GM23248 (cell line): ENCODE data around the gene ARL1.

Experiments used
- EZH2 ChIP-seq: fragments of 200-600 bp; sonication (generic); IDR thresholded peaks from 2 replicates; pipeline ENCODE4 v1.6.1; 2018; ENCODE audit warnings: antibody characterized with exemption, mild to moderate bottlenecking; ENCODE audit not compliant: insufficient read depth, poor library complexity, severe bottlenecking
- EZH2phosphoT487 ChIP-seq: fragments of 200-600 bp; sonication (generic); IDR thresholded peaks from 2 replicates; pipeline ENCODE4 v1.6.1; 2018; ENCODE audit warnings: antibody characterized with exemption, moderate library complexity, mild to moderate bottlenecking, low read depth; ENCODE audit not compliant: insufficient read depth

DNA sequence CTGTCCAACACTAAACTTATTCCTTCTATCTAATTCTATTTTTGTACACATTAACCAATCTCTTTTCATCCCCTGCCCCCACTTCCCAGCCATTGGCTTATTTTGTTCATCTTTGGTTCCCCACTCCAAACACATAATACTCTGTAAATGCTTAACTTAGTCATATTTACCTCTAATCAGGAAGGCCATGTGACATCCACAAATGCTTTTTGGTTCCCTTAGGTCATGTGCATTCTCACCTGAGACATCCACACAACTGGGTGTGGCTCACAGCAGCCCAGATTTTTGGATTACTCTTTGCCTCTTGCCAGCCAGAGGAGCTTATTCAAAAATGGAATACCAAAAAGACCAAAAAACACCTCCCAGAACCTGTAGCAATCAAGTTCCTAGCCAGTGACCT is 28.4 kb downstream of the ARL1 start:
- TF ChIP-seq EZH2phosphoT487 (no peak), EZH2 (no peak)
